ENCODE data around the gene FMO2. TPM values are rescaled to one million over a fixed set of nuclear protein-coding genes. Genes with fewer than 3 reads are reported as not detected.

FMO2 gene, protein sequence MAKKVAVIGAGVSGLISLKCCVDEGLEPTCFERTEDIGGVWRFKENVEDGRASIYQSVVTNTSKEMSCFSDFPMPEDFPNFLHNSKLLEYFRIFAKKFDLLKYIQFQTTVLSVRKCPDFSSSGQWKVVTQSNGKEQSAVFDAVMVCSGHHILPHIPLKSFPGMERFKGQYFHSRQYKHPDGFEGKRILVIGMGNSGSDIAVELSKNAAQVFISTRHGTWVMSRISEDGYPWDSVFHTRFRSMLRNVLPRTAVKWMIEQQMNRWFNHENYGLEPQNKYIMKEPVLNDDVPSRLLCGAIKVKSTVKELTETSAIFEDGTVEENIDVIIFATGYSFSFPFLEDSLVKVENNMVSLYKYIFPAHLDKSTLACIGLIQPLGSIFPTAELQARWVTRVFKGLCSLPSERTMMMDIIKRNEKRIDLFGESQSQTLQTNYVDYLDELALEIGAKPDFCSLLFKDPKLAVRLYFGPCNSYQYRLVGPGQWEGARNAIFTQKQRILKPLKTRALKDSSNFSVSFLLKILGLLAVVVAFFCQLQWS
- total RNA-seq (2022; extraction: Qiagen RNA extraction; ENCODE audit: low read depth) = not detected in 5 replicates

DNA sequence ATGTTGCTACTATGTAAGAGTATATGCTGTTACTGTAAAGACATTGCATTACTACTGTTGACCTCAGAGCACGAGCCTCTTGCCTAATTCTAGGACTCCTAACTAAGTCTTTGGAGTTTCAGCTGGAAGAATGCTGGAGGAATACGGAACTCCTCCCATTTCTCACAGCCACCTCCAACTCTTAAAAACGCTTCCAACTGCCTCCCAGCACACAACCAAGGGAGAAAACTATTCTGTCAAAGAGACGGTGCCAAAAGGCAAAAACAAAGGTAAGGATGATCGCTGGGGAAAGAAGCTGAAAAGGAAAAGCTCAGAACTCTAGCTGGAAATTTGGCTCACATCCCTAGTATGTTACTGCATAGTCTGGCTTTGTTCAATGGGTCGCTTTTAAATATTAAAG lies at the start of gene FMO2:
FMO2 (plus strand) TSS at position 210 of the 400 bp plus-strand sequence. CDS start 414 bp downstream, outside the sequence.

DNA sequence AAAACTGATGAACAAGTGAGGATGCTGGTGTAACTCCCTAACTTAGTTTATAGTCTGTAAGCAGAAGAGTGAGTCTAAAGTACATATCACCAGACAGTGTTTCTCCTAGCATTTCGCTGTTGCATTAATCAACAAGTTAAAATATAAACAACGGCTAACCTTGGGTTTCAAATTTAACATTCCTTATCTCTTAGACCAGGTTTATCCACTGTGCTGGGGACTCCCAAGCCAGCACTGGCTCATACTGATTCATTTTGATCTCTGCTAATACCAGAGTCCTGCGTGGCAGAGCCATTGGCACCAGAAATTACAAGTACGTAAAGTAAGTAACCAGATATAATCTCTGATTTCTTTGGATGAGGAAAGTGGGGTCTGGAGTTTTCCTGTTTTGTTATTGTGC lies 63.2 kb downstream of the FMO2 start, which contains the start of gene FMO1:
FMO1 (plus strand) TSS at position 193 of the 400 bp plus-strand sequence. CDS start 9,594 bp downstream, outside the sequence.

Other genes with a start within 250 kb of the FMO2 start
- not detected in 5 replicates for gene MROH9, start 249.8 kb upstream of the FMO2 start, total RNA-seq (2022; extraction: Qiagen RNA extraction; ENCODE audit: low read depth)
- not detected in 5 replicates for gene FMO3, start 94.4 kb upstream of the FMO2 start, total RNA-seq (2022; extraction: Qiagen RNA extraction; ENCODE audit: low read depth)
- not detected in 5 replicates for gene FMO1, start 63.2 kb downstream of the FMO2 start, total RNA-seq (2022; extraction: Qiagen RNA extraction; ENCODE audit: low read depth)
- 0.29 to 0.80 TPM (median 0.49 TPM) in 5 replicates for gene FMO4, start 128.9 kb downstream of the FMO2 start, total RNA-seq (2022; extraction: Qiagen RNA extraction; ENCODE audit: low read depth)